Measurements from ENCODE around the gene CDH12. TPM values are rescaled to one million over a fixed set of nuclear protein-coding genes. Genes with fewer than 3 reads are reported as not detected.

The CDH12 gene
- total and polyA plus RNA-seq, 10 donors = 0.32 TPM; not detected in 9

- DNase-seq = no peak
- H3K4me3 ChIP-seq = no peak overlapping the region
- H3K9me3 ChIP-seq = no peaks in the 10 kb centered on the region
- no peaks in the 10 kb centered on the region for H3K4me1 ChIP-seq
- 59 to 74% (median 68%) methylated on average over 3 of the region's 3 CpGs for WGBS, 5 donors
- H3K36me3 ChIP-seq = no peaks in the 10 kb centered on the region
- no peaks in the 10 kb centered on the region for H3K27me3 ChIP-seq (replicated peaks in 1 of 7)
- TF ChIP-seq POLR2AphosphoS5 (IDR thresholded peaks at IDR 0.05) (no peak), POLR2A (IDR thresholded peaks at IDR 0.05) (no peak), CTCF (IDR thresholded peaks at IDR 0.05 in 8 of 11, conservative IDR thresholded peaks at IDR 0.05 in 3 of 11) (no peak)
- no peak overlapping the region for H3K27ac ChIP-seq
- intact Hi-C loops (cut with DNase I; ENCODE audit: low total_unique reads) = no loop called here
These were observed 773.6 kb downstream of the CDH12 start for GRCh38 chr5:22079566-22079965.

GRCh38 chr5:22079002-22079401 lies 774.1 kb downstream of the CDH12 start:
- no peaks in the 10 kb centered on the region for H3K27me3 ChIP-seq (replicated peaks in 1 of 7)
- no peaks in the 10 kb centered on the region for H3K36me3 ChIP-seq
- H3K4me1 ChIP-seq = no peaks in the 10 kb centered on the region
- intact Hi-C loops (cut with DNase I; ENCODE audit: low total_unique reads) = no loop called here
- no peak overlapping the region for H3K4me3 ChIP-seq
- H3K27ac ChIP-seq = no peak overlapping the region
- TF ChIP-seq CTCF (IDR thresholded peaks at IDR 0.05 in 8 of 11, conservative IDR thresholded peaks at IDR 0.05 in 3 of 11) = no peak
- DNase-seq = no peak
- no peaks in the 10 kb centered on the region for H3K9me3 ChIP-seq

- no peak for TF ChIP-seq POLR2AphosphoS5 (IDR thresholded peaks at IDR 0.05)
- no peak for TF ChIP-seq POLR2A (IDR thresholded peaks at IDR 0.05)
- TF ChIP-seq CTCF (IDR thresholded peaks at IDR 0.05 in 8 of 11, conservative IDR thresholded peaks at IDR 0.05 in 3 of 11) = no peak
- Histone ChIP-seq H3K4me1 (no peaks in the 10 kb centered on the region), H3K9me3 (no peaks in the 10 kb centered on the region), H3K27ac (no peak overlapping the region), H3K36me3 (no peaks in the 10 kb centered on the region), H3K27me3 (replicated peaks in 1 of 7) (no peaks in the 10 kb centered on the region), H3K4me3 (no peak overlapping the region)
- DNase-seq = no peak
- intact Hi-C loops (cut with DNase I; ENCODE audit: low total_unique reads) = no loop called here
- 70 to 93% (median 80%) methylated on average over 3 of the region's 3 CpGs for WGBS, 5 donors
These were observed 776.6 kb downstream of the CDH12 start for GRCh38 chr5:22076586-22076985.

- H3K36me3 ChIP-seq = no peaks in the 10 kb centered on the region
- DNase-seq = no peak
- no peaks in the 10 kb centered on the region for H3K4me1 ChIP-seq
- no peaks in the 10 kb centered on the region for H3K27me3 ChIP-seq (replicated peaks in 1 of 7)
- no peak overlapping the region for H3K4me3 ChIP-seq
- no peak overlapping the region for H3K27ac ChIP-seq
- intact Hi-C loops (cut with DNase I; ENCODE audit: low total_unique reads) = no loop called here
- H3K9me3 ChIP-seq = peaks cover 0 to 5% (median 0%) of the 10 kb centered on the region in 8 donors
- 82 to 92% (median 83%) methylated on average over 3 of the region's 3 CpGs for WGBS, 5 donors
- TF ChIP-seq POLR2AphosphoS5 (IDR thresholded peaks at IDR 0.05) = no peak
- no peak for TF ChIP-seq POLR2A (IDR thresholded peaks at IDR 0.05)
- TF ChIP-seq CTCF (IDR thresholded peaks at IDR 0.05 in 8 of 11, conservative IDR thresholded peaks at IDR 0.05 in 3 of 11) = no peak
These were observed 782.9 kb downstream of the CDH12 start for GRCh38 chr5:22070186-22070728.
